ENCODE data around the gene CCDC127. TPM values are rescaled to one million over a fixed set of nuclear protein-coding genes. Genes with fewer than 3 reads are reported as not detected.

CCDC127 gene
- total and polyA plus RNA-seq, 2 of the 4 experiments (the other 2 are of a cell fraction) = 3.2 to 3.9 TPM

- H3K4me3 ChIP-seq (ENCODE audit: insufficient read depth, low read depth, low read length) = no peak overlapping the region
- CTCF ChIA-PET = no interaction called here
- no peak overlapping the region for H3K56ac ChIP-seq (ENCODE audit: extremely low read depth, insufficient read depth, low read length)
- H2BK120ac ChIP-seq (ENCODE audit: low read depth, low read length) = no peak overlapping the region
- no peaks in the 10 kb centered on the region for H3K79me1 ChIP-seq (ENCODE audit: low read depth in 1 of 2, low read length in 2 of 2)
- H3K9me3 ChIP-seq (ENCODE audit: control insufficient read depth, insufficient read depth, low read length) = no peaks in the 10 kb centered on the region
- no peak overlapping the region for H4K8ac ChIP-seq (ENCODE audit: low read depth in 2 of 2, low read length in 2 of 2)
- no peak overlapping the region for H2AK5ac ChIP-seq (ENCODE audit: low read depth, low read length)
- peaks cover 10% of the 10 kb centered on the region; the same call in 1 of the 2 replicates for H3K9me1 ChIP-seq (ENCODE audit: insufficient read depth, low read length)
- no peak overlapping the region for H2BK20ac ChIP-seq (ENCODE audit: low read depth, low read length)
- H3K23ac ChIP-seq (ENCODE audit: low read depth, low read length) = no peak overlapping the region
- no peaks in the 10 kb centered on the region for H4K20me1 ChIP-seq (ENCODE audit: insufficient read depth, low read length)
- no peak overlapping the region for H3K27ac ChIP-seq (ENCODE audit: insufficient read depth, low read length)
- H4K5ac ChIP-seq (ENCODE audit: low read depth, low read length) = no peak overlapping the region
- H3K18ac ChIP-seq (ENCODE audit: low read depth, low read length) = no peak overlapping the region
- intact Hi-C loops (cut with micrococcal nuclease) (no loop called here), dilution Hi-C loops (cut with HindIII; ENCODE audit: low sequenced_read_pairs, unreplicated experiment) (no loop called here), in situ Hi-C loops (cut with MboI; ENCODE audit: low sequenced_read_pairs) (no loop called here)
- H2AFZ ChIP-seq (replicated peaks; ENCODE audit: low read length, poor library complexity) = no peak overlapping the region
- no peak overlapping the region for H2AK9ac ChIP-seq (replicated peaks; ENCODE audit: low read depth, low read length, poor library complexity)
- H3K9ac ChIP-seq (ENCODE audit: low read depth, low read length) = no peak overlapping the region
- no peak overlapping the region for H2BK5ac ChIP-seq (ENCODE audit: low read depth, low read length, poor library complexity, severe bottlenecking)
- H3K4me2 ChIP-seq (ENCODE audit: low read depth, low read length) = no peak overlapping the region
- BruUV-seq (replicated peaks) = no TSS peak
- no peak overlapping the region for H3K4ac ChIP-seq (ENCODE audit: low read depth, low read length)
- H2BK15ac ChIP-seq (ENCODE audit: low read depth, low read length) = no peak overlapping the region
- DNase-seq = no peak
- H3K27me3 ChIP-seq (ENCODE audit: control insufficient read depth, insufficient read depth, low read length) = no peaks in the 10 kb centered on the region
- no peak overlapping the region for H4K91ac ChIP-seq (ENCODE audit: insufficient read depth, low read depth, low read length)
- 98% methylated on average over 8 of the region's 12 CpGs; no CpG with 5 or more reads in 1 of the 2 experiments for whole genome bisulfite sequencing, 2 experiments (ENCODE audit: extremely low coverage in 2 of 2, insufficient read length in 1 of 2)
- TF ChIP-seq RFX5 (IDR thresholded peaks at IDR 0.05; ENCODE audit: low read depth, low read length) = no peak
- no peak for TF ChIP-seq SMC3 (IDR thresholded peaks at IDR 0.05; ENCODE audit: low read depth, low read length)
- no peak for TF ChIP-seq MXI1 (IDR thresholded peaks at IDR 0.05; ENCODE audit: borderline replicate concordance, low read depth, low read length)
- no peak for TF ChIP-seq MAZ (IDR thresholded peaks at IDR 0.05; ENCODE audit: borderline replicate concordance, low read depth, low read length)
- TF ChIP-seq MAFK (IDR thresholded peaks at IDR 0.05; ENCODE audit: low read depth, low read length) = no peak
- TF ChIP-seq CTCF (conservative IDR thresholded peaks at IDR 0.05; ENCODE audit: low read depth, low read length) = no peak
- no peak for TF ChIP-seq CEBPB (IDR thresholded peaks at IDR 0.05; ENCODE audit: low read depth, low read length)
- no peak for TF ChIP-seq POLR2A (IDR thresholded peaks at IDR 0.05; ENCODE audit: low read depth, low read length)
- no peak for TF ChIP-seq RAD21 (IDR thresholded peaks at IDR 0.05; ENCODE audit: low read length)
- TF ChIP-seq FOS (IDR thresholded peaks at IDR 0.05; ENCODE audit: low read depth, low read length) = no peak
- TF ChIP-seq NFE2L2 (IDR thresholded peaks at IDR 0.05; ENCODE audit: low read depth, low read length) = no peak
- no peak for TF ChIP-seq RCOR1 (IDR thresholded peaks at IDR 0.05; ENCODE audit: insufficient replicate concordance, low read length)
- TF ChIP-seq, protein P1, sequence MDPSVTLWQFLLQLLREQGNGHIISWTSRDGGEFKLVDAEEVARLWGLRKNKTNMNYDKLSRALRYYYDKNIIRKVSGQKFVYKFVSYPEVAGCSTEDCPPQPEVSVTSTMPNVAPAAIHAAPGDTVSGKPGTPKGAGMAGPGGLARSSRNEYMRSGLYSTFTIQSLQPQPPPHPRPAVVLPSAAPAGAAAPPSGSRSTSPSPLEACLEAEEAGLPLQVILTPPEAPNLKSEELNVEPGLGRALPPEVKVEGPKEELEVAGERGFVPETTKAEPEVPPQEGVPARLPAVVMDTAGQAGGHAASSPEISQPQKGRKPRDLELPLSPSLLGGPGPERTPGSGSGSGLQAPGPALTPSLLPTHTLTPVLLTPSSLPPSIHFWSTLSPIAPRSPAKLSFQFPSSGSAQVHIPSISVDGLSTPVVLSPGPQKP (IDR thresholded peaks at IDR 0.05; ENCODE audit: borderline replicate concordance, low read depth, low read length) = no peak
- POLR2A ChIA-PET (ENCODE audit: unreplicated experiment) = no interaction called here
- ATAC-seq (ENCODE audit: low read depth) = no peak
- no peaks in the 10 kb centered on the region for H3K36me3 ChIP-seq (ENCODE audit: control insufficient read depth, insufficient read depth, low read length)
- H3K4me1 ChIP-seq (ENCODE audit: control insufficient read depth, insufficient read depth, low read length) = peaks cover 12% of the 10 kb centered on the region
- H3K14ac ChIP-seq (replicated peaks; ENCODE audit: low read depth, low read length) = no peak overlapping the region
Observed at GRCh38 chr5:157126-157715, 60.7 kb downstream of the CCDC127 start.
